Choroid plexus epithelial cell (primary cell): ENCODE results near the gene ST8SIA4.

Source experiments
- DNase-seq: peaks from one replicate; pipeline ENCODE4 v3.0.0-alpha.2; 2010; ENCODE audit warnings: low read depth
- H3K4me3 ChIP-seq: 2 replicates; pipeline ENCODE4 v1.5.1; 2011; ENCODE audit warnings: low read depth, mild to moderate bottlenecking, control low read depth, low read length, moderate library complexity
- CTCF ChIP-seq: conservative IDR thresholded peaks from 2 replicates; pipeline ENCODE4 v1.5.1; 2011; ENCODE audit warnings: low read depth, mild to moderate bottlenecking, control low read depth, inconsistent platforms, low read length, moderate library complexity

ST8SIA4 gene

GRCh38 chr5:100902440-100903038 lies 543 bp downstream of the ST8SIA4 start:
- peak overlapping the region; percentile 71 for H3K4me3 ChIP-seq
- TF ChIP-seq CTCF, result no peak
- no peak for DNase-seq

GRCh38 chr5:100901821-100902341 lies 1.2 kb downstream of the ST8SIA4 start:
- no peak for TF ChIP-seq CTCF
- peak overlapping the region; percentile 71 for H3K4me3 ChIP-seq
- DNase-seq, result no peak

- no peak for TF ChIP-seq CTCF
- DNase-seq, result peak; percentile 61
- H3K4me3 ChIP-seq, result peak overlapping the region; percentile 71
Measured at GRCh38 chr5:100900796-100901781, 2.0 kb downstream of the ST8SIA4 start.

GRCh38 chr5:100900142-100900795 lies 2.8 kb downstream of the ST8SIA4 start:
- peak; percentile 46 for TF ChIP-seq CTCF
- peak overlapping the region; percentile 71 for H3K4me3 ChIP-seq
- peak; percentile 62 for DNase-seq

- H3K4me3 ChIP-seq, result no peak overlapping the region
- TF ChIP-seq CTCF, result no peak
- DNase-seq, result no peak
Measured at GRCh38 chr5:100899675-100900074, 3.4 kb downstream of the ST8SIA4 start.

- no peak for DNase-seq
- no peak overlapping the region for H3K4me3 ChIP-seq
- no peak for TF ChIP-seq CTCF
Measured at GRCh38 chr5:100898504-100899346, 4.4 kb downstream of the ST8SIA4 start.
